CD4-positive, alpha-beta T cell treated with Interleukin-21 for 1 hour (primary cell): ENCODE results near the gene BEND4.
A peak's percentile ranks its signal among the peaks of the same experiment; 100 is the strongest.
"Not testable (repeated sequence)": the region's sequence is repeated elsewhere in the genome, so short reads cannot be mapped to it uniquely, and the experiment has no call there.

ENCODE experiments used
- DNase-seq: peaks from one replicate; pipeline ENCODE4 v3.0.0-alpha.2; 2020

Gene BEND4

DNA sequence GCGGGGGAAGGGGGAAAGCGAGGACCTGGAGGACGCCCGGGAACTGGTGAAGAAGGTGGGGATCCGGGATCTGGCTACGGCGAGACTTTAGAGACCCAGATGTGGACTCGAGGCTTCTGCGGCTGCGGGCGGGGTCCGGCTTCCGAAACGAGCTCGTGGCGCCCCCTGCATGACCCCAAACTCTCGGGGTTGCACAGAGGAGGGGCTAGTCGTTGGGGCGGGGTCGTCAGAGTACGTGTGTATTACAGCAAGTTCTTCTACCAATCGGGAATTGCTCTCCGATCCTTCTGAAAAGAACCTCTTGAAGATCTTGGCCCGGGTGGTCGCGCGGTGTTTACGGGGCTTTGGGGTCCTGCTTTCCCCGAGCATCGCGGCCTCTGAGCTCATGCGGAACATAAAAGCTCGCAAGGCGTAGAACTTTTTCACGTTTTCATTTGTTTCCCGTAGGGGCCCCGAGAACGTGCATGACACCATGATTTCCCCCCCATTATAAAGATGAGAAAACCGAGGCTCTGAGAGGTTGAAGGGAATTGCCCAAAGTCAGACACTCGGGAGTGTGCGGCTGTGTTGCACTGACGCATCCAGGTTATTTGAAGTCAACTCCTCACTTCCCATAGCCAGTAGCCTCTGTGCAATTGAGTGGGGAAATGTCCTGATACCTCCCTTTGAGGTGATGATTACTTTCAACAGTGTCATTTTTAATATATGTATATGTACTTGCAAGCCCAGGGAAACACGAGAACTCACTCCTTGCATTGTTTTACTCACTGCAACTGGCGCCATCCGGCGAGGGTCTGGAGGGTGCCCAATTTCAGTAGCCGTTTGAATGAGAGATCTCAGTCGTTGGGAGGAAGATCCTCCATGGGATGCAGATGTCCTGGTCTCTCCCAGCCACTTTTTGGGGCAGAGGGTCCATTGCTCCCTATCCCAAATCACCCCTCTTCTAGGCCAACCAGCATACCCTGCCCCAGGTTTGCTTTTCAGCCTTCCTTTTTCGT is at the start of gene BEND4:
BEND4 (minus strand) TSS at position 149 of the 998 bp plus-strand sequence. CDS start 512 bp downstream, outside the sequence.
- DNase-seq = no peak

DNA sequence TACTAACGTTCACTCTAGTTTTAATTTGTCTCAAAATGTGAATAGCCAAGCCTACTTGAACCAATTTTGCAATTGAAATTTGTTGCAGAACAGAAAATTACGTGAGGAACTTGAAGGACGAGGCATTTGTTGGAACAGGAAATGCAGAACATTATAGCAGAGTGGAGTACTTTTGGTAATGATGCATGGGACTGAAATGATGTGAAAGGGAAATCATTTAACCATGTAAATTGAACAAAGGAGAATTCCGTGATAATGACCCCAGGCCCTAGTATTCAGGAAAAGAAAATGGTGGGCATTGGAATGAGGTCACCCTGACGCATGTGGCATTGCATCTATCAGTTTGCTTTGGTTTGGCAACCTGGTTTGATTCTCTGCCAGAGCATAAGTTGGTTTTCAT is 44.9 kb upstream of the BEND4 start:
- no peak for DNase-seq

DNA sequence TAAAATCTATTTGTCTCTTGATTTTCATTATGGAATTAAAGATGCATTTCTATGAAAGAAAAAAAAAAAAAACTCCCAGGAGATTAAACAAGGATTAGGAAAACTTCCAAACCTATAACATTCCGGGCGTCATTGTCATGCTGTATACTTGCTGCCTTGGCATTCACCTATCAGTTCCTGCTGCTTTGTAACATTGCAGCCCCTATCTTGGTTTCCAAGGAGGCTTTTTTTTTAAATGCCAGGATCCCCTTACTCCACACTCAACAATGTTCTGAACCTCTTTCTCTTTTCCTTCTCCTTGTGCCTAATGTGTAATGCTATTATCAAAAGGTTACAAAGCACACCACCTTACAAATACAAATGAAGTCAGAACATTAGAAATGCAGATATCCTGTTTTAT is 20.5 kb upstream of the BEND4 start:
- no peak for DNase-seq

DNA sequence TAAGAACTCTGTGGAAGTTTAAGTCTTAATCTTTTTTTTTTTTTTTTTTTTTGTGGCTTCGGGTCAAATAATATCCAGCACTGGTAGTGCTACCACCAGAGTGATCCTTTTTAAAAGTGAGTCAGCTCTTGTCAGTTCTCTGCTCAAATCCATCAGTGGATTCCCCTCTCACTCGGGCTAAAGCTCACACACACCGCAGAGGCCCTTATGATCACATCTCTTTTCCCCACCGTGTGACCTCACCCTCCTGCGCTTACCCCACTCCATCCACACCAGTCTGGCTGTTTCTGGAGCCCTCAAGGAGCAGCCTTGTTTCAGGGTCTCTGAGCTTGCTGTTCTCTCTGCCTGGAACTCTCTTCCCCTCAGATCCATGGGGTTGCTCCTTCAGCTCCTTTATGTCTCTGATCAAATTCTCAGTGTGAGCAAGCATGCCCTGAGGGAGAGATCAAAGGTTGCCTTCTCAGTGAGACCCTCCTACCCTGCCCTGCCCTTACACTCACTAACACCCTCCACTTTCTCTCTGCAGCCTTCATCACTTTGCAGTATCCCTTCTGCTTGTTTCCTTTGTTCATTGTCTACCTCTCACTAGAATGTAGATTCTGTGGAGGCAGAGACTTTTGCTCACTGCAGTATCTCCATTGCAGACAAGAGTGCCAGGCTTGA is 19.8 kb upstream of the BEND4 start:
- no peak for DNase-seq

DNA sequence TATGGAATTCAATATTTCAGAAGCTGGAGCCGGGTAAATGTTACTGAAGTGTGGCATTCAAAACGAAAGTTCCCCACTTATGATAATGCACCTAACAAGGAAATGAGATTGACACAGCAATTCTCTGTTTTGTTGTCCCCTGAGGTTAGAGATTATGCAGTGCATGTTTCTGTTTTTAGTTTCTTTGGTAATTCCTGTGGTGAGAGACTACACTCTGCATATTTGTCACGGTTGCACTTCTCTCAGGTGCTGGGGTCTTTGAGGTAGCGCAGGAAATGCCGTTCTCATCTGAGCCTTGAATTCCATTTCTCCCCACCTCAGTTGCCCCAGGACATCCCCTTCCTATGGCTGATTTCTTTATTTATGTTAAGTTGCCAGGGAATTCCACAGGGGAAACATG is 15.3 kb upstream of the BEND4 start:
- DNase-seq = no peak

DNA sequence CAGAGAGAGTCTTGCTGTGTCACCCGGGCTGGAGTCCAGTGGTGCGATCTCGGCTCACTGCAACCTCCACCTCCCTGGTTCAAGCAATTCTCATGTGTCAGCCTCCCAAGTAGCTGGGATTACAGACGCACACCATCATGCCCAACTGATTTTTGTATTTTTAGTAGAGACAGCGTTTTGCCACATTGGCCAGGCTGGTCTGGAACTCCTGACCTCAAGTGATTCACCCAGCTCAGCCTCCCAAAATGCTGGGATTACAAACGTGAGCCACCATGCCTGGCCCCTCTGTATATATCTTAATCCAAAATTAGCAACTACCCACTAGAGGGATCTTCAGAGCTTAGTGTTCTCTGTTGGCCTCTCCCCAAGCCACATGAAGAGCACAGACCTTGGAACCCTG is 13.7 kb upstream of the BEND4 start:
- DNase-seq = not testable (repeated sequence)

DNA sequence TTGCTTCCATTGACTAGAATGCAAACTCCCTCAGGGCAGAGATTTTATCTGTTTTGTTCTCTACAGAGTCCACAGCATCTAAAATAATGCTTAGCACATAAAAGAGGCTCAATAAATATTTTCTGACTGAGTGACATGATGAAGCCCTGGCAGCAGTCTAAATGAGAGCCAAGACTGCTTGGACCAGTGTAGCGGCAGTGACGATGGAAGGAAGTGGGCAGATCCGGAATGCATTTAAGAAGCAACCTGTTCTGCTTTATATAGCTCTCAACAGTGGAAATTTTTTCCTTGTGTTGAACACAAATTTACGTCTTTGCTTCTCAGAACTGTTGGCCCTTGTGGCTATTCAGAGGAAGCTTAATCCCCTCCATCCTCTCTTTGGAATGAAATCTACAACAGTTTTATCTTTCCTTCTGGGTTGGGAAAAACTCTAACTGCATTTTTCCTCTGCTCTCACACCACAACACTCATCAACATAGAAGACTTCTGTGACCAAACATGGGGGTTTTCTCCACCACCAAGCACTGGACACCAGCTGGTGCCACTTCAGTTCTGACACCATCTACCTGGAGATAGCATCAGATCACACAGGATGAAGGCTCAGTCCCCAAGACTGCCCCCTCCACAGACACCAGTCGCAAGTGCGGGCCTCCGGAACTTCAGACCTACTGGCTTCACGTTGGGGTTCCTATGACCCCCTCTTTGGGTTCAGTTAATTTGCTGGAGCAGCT is 7.0 kb upstream of the BEND4 start:
- no peak for DNase-seq

DNA sequence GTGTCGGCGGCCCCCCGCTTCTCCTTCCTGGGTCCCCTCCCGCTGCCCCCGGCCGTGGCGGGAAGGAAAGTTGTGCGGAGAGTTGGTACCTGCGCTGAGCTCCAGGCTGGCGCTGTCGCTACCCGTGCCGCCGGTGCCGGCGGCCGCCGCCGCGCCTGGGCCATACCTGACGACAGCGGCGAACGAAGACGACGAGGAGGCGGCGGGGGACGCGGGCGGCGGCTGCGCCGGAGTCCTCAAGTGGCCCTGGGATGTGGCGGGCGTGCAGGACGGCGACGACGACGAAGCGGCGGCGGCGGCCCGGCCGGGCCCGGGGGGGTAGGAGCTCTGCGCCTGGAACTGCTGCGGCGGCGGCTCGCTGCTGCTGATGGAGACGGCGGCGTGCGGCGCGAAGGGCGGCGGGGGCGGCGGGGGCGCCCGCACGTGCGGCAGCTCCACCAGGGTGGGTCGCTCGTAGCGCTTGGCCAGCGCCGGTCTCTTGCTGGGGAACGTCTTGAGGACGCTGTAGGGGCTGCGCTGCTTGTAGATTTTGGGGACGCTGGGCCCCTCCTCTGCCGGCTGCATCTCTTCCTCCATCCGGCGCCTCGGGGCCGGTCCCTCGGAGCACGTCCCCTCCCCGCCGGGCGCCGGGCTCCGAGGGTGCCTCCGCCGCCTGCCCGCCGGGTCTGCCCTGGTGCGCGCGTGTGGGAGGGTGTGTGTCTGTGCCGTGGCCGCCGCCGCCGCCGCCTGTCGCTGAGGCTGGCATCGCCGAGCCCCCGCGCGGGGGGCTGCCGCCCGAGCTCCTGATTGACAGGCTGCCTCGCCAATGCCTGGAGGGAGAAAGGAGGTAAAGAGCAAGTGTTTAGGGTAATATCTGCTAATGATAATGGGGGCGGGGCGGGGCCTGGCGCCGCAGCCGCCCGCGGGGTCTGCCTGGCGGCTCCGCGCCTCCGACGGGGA is 618 bp downstream of the BEND4 start:
- peak; percentile 25 for DNase-seq

DNA sequence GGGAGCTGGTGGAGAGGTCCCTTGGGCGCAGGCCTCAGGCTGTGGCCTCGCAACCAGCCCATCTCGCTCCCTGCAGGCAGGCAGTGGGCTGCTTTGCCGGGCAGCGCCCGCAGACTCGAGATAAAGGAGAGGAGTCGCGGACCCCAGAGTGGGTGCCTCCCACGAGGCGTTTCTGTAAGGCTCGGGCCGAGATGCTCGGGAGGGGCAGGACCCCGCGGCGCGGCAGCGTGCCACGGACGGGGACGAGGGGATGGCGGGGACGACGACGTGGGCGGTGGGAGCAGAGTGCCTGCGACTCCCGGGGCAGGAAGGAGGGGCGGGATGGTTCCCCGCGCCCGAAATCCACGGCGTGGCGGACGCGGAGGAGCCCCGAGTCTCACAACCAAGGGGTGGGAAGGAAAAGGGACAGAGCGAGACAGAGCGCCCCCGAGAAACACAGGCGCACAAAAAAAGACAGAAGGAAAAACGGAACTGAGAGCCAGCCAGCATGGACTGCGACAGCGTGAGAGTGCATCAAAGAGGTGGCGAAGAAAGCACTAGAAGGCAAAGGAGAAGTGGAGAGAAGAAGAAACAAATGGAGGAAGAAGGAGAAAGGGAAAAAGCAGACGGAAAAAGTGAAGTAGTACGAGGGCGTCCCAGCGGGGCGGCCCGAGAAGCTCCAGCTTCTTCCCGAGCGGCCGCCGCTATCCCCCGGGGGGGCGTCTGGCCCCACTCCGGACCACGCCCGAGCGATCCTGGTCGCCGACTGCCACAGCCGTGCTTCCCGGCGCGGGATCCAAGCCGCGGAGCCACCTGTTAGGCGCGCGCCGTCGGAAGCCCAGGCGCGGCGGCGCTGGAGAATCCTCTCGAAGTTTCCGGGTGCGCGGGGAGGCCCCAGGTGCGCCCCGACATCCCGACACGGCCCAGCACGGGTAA is 1.5 kb downstream of the BEND4 start:
- no peak for DNase-seq

DNA sequence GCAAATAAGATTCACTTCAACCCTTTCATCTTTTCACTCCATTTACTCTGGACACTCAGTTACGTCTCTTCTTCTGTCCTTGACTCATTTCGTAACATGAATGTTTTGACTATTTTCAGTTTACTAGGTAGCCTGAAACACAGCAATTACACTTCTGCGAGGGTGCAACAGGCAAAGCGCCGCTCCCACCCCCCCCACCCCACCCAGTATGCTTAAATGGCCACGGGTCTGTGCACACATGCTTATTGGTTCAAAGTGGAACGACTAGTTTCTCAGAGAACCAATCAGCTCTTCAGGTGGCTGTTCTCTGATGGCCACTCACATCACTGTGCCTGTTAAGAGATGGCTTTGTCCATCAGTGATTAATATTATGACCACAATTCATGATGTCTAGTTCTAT is 3.5 kb downstream of the BEND4 start:
- DNase-seq = no peak

DNA sequence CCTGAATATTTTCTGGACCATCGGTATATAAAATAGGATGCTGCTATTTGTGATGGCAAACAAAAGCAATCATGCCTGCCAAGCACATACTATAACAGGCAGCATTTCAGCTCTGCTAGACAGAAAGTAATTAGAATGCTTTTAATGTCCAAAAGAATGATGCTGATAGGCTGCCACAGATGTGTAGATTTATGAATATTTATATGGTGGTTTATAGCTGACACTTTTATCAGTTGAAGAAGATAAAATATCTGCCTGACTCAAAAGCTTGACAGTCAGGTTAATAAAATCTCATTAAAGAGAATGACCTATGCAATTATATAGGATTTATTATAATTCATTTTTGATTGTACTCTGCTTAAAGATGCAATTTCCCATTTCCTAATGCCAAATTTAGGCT is 4.0 kb downstream of the BEND4 start:
- no peak for DNase-seq

DNA sequence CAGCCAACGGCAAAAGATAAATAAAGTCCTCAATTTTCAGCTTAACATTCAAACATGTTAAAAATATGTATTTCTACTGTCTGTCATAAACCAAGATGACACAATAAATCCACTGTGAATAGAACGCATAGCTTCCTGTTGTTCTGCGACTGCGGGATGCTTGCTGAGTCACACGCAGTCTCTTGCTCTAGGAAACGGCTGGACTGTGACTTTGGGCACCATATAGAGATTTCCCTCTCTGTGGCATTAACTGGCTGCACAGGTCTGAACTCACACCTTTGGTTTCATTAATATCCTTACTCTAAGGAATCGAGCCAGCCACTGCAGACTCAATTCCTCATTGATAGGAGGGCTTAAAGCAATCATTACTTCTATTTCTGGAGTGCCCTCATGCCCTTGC is 8.4 kb downstream of the BEND4 start:
- DNase-seq = no peak

DNA sequence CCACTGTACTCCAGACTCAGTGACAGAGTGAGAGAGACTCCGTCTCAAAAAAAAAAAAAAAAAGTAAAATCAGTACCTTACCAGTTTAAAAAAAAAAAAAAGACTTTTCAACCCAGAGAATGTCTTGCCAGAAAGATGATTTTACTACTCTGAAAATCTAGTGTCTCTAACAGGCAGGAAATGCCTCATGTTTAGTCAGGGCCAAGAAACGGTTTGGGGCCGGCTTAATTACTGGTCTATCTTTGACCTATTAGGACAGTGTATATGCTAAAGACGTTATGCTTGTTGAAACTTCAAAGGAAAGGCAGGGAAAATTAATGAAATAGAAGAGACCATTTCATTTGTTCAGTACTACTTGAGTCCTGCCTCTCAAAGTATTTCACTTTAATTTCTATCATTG is 9.9 kb downstream of the BEND4 start:
- no peak for DNase-seq

DNA sequence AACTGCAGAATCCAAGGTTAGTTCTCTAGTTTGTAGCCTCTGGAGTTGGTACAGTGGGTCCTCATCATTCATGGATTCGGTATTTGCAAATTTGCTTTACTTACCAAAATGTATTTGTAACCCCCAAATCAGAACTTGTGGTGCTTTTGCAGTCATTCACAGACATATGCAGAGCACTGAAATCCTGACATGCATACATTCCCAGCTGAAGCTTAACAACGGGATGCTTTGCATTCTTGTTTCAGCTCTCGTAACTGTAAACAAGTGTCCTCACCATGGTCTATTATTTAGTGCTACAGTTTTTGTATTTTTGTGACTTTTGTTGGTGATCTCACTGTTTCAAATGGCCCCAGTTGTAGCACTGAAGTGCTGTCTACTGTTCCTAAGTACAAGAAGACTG is 16.1 kb downstream of the BEND4 start:
- no peak for DNase-seq

DNA sequence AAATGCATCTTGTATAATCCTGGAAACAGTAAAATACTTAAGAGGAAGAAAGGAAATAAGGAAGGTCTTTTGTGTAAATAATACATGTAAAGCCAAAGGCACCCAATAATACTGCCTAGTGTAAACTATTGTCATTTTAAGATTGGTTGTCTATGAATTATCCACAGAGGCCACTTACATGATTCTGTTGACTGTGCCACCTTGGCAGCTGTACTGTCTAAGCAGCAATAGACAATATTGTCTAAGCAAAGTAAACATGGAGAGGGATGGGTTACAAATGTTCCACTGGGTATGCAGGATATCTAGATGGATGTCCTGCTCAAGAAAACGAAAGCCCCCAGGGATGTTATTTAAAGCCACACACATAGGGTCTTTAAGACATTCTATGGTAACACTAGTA is 19.4 kb downstream of the BEND4 start:
- DNase-seq = no peak

DNA sequence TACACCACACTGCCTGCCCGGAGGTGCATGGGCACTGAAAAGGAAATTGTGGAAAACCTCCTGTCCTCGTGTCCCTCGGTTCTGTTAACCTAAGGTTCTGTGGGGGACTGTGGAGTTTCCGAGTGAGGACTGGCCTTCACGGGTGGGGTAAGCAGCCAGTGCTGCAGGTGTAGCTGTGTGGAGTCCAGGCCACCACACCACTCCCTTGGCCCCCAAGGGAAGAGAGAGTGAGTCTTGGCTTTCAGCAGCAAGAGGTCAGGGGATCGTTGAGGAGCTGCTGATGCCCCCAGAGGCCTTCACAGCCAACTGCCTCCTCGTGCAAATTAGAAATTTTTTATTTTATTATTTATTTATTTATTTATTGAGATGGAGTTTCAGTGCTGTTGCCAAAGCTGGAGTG is 20.4 kb downstream of the BEND4 start:
- no peak for DNase-seq

DNA sequence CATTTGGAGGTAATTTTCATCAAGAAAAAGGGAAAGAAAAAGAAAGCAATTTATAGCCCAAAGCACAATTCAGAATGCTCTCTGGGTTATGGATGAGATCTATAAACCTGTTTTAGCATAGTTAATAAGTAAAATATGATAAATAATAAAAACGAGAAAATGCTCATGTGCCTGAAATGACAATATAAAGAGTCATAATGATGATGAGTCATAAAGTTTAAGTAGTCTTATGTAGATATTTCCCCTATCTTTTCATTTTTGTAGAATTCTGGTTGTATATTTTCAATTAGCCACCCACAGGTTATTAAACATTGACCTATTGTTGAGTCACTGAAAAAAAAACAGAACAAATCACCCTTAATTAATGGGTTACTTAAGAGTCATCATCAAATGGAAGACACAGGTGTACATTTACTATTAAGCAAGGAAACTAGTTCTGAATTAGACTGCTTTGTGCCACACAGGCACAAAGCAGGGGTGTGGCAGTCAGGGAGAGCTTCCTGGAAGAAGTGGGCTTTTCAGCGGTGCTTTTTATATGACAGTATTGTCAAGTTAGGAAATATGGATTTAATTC is 29.3 kb downstream of the BEND4 start:
- no peak for DNase-seq

DNA sequence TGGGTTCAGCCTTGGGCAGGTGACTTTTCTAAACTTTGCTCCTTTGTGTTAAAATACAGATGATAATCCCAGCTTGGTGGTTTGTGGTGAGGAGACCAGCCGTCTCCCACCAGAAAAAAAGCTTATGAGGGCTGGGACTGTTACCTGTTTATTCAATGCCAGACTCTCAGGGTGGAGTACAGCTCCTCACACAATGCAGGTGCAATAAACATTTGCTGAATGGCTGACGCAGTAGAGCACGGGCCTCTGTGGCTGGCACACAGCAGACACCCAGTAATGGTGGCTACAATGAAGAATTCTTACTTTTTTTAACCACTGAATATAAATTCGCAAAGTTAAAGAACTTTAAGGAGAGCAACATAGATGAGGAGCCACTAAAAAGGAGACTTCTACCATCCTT is 30.2 kb downstream of the BEND4 start:
- DNase-seq = no peak

DNA sequence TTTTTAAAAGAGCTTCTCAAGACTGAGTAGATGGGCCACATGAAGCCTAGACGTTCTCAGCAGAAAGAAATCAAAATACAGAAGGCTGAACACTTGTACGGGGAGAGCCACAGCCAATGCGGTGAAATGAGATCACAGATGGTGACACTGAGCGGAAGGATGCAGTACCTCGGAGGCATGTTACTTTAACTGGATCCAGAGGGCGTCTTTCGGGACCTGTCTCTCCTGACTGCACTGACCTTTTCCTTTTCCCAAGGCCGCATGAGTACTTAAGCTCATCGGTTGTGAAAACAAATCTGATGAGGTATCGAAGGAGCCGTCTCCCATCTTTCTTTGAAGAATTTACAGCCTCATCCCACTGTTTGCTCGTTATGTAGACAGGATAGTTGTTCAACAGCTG is 32.6 kb downstream of the BEND4 start:
- no peak for DNase-seq

DNA sequence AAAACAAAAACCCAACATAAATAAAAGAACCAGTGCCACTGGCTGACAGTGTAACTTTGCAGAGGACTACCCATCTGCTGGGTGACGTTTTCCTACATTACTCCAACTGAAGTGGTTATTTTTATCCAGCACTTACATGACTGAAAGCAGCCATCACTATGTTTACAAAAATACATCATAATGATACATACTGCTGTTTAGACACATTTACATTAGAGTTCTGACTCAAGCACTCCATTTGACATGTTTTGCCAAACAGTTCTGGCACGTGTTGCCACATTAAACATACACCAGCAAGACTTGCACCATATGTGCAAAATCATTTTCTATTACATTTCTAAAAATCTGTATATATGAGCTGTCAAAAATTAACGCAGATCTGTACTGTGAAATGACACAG is 39.6 kb downstream of the BEND4 start:
- DNase-seq = no peak

DNA sequence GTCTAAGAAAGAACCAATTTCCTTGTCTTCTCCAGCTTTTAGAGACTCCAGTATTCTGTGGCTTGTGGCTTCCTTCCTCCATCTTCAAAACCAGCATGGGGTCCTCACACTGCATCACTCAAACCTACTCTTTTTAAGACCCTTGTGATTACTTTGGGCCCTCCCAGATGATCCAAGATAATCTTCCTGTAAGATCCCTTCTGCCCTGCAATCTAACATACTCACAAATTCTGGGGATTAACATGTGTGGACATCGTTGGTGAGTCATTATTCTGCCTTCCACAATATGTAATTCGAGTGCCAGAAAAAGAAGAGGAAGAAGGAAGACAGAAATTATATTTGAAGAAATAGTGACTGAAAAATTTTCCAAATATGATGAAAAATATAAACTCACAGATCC is 47.9 kb downstream of the BEND4 start:
- no peak for DNase-seq
